ENCODE measurements around the gene MCC.

- TF ChIP-seq CTCF (conservative IDR thresholded peaks at IDR 0.05; ENCODE audit: low read depth, low read length) (no peak), EZH2 (IDR thresholded peaks at IDR 0.05; ENCODE audit: borderline replicate concordance, low read depth, low read length, poor library complexity, severe bottlenecking) (no peak)
These were observed 252.4 kb downstream of the MCC start for GRCh38 chr5:113235884-113236283.

Measured in A673 (cell line).